IMR-90 (cell line): Measurements from ENCODE around the gene OPRM1.

Source experiments
- CEBPB ChIP-seq: IDR thresholded peaks from 2 replicates; pipeline ENCODE4 v1.6.1; 2012; ENCODE audit warnings: low read depth, low read length, improper control_type of control experiment
- CHD1 ChIP-seq: IDR thresholded peaks from 2 replicates; pipeline ENCODE4 v1.6.1; 2012; ENCODE audit warnings: low read depth, low read length, improper control_type of control experiment
- FOS ChIP-seq: fragments of 150-350 bp; IDR thresholded peaks from 2 replicates; pipeline ENCODE4 v1.6.1; 2016; ENCODE audit warnings: low read depth, low read length
- MAFK ChIP-seq: IDR thresholded peaks from 2 replicates; pipeline ENCODE4 v1.6.1; 2012; ENCODE audit warnings: low read depth, low read length, improper control_type of control experiment
- MAZ ChIP-seq: IDR thresholded peaks from 2 replicates; pipeline ENCODE4 v1.6.1; 2012; ENCODE audit warnings: low read depth, mild to moderate bottlenecking, low read length, improper control_type of control experiment, moderate library complexity, borderline replicate concordance
- MXI1 ChIP-seq: IDR thresholded peaks from 2 replicates; pipeline ENCODE4 v1.6.1; 2012; ENCODE audit warnings: low read depth, mild to moderate bottlenecking, low read length, moderate library complexity, borderline replicate concordance
- POLR2A ChIP-seq: IDR thresholded peaks from 2 replicates; pipeline ENCODE4 v1.6.1; 2012; ENCODE audit warnings: mild to moderate bottlenecking, low read depth, low read length
- RAD21 ChIP-seq: IDR thresholded peaks from 2 replicates; pipeline ENCODE4 v1.6.1; 2012; ENCODE audit warnings: low read length, improper control_type of control experiment
- RCOR1 ChIP-seq: IDR thresholded peaks from 2 replicates; pipeline ENCODE4 v1.6.1; 2012; ENCODE audit warnings: mild to moderate bottlenecking, low read length, improper control_type of control experiment; ENCODE audit not compliant: insufficient replicate concordance
- RFX5 ChIP-seq: IDR thresholded peaks from 2 replicates; pipeline ENCODE4 v1.8.0; 2012; ENCODE audit warnings: low read depth, mild to moderate bottlenecking, low read length, moderate library complexity
- SMC3 ChIP-seq: fragments of 150-350 bp; IDR thresholded peaks from 2 replicates; pipeline ENCODE4 v1.6.1; 2016; ENCODE audit warnings: low read depth, mild to moderate bottlenecking, antibody characterized with exemption, low read length, moderate library complexity
- TF ChIP-seq, protein P1 (sequence below): conservative IDR thresholded peaks from 2 replicates; pipeline ENCODE4 v1.5.1; 2012; ENCODE audit warnings: mild to moderate bottlenecking, low read depth, low read length, improper control_type of control experiment
- TF ChIP-seq, protein P2 (sequence below): fragments of 150-350 bp; IDR thresholded peaks from 2 replicates; pipeline ENCODE4 v1.6.1; 2016; ENCODE audit warnings: low read depth, mild to moderate bottlenecking, low read length, moderate library complexity, borderline replicate concordance
- TF ChIP-seq, protein P3 (sequence below): fragments of 150-350 bp; IDR thresholded peaks from 2 replicates; pipeline ENCODE4 v1.6.1; 2017; ENCODE audit warnings: mild to moderate bottlenecking, antibody characterized with exemption, low read length, low read depth

DNA sequence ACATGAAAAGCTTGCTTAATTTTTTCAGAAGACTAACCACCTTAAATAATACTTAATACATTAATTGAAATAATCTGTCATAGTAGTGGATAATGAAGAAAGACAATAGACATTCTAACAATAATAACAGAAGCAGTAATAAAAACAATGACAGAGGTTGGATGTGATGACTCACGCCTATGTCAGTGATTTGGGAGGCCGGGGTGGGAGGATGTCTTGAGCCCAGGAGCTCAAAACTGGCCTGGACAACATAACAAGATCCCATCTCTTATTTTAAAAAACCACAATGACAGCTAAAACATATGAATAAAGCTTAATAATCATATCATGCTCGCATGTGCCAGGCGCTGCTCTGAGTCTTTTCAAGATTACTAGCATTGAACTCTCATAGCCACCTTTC lies 212.1 kb downstream of the OPRM1 start:
- TF ChIP-seq, protein P1, sequence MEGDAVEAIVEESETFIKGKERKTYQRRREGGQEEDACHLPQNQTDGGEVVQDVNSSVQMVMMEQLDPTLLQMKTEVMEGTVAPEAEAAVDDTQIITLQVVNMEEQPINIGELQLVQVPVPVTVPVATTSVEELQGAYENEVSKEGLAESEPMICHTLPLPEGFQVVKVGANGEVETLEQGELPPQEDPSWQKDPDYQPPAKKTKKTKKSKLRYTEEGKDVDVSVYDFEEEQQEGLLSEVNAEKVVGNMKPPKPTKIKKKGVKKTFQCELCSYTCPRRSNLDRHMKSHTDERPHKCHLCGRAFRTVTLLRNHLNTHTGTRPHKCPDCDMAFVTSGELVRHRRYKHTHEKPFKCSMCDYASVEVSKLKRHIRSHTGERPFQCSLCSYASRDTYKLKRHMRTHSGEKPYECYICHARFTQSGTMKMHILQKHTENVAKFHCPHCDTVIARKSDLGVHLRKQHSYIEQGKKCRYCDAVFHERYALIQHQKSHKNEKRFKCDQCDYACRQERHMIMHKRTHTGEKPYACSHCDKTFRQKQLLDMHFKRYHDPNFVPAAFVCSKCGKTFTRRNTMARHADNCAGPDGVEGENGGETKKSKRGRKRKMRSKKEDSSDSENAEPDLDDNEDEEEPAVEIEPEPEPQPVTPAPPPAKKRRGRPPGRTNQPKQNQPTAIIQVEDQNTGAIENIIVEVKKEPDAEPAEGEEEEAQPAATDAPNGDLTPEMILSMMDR = no peak
- TF ChIP-seq CEBPB = no peak
- no peak for TF ChIP-seq POLR2A
- no peak for TF ChIP-seq FOS
- no peak for TF ChIP-seq MXI1
- no peak for TF ChIP-seq MAFK
- no peak for TF ChIP-seq RAD21
- TF ChIP-seq RFX5 = no peak
- TF ChIP-seq MAZ = no peak
- TF ChIP-seq SMC3 = no peak
- TF ChIP-seq, protein P2, sequence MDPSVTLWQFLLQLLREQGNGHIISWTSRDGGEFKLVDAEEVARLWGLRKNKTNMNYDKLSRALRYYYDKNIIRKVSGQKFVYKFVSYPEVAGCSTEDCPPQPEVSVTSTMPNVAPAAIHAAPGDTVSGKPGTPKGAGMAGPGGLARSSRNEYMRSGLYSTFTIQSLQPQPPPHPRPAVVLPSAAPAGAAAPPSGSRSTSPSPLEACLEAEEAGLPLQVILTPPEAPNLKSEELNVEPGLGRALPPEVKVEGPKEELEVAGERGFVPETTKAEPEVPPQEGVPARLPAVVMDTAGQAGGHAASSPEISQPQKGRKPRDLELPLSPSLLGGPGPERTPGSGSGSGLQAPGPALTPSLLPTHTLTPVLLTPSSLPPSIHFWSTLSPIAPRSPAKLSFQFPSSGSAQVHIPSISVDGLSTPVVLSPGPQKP = no peak
- TF ChIP-seq RCOR1 = no peak
- TF ChIP-seq, protein P3, sequence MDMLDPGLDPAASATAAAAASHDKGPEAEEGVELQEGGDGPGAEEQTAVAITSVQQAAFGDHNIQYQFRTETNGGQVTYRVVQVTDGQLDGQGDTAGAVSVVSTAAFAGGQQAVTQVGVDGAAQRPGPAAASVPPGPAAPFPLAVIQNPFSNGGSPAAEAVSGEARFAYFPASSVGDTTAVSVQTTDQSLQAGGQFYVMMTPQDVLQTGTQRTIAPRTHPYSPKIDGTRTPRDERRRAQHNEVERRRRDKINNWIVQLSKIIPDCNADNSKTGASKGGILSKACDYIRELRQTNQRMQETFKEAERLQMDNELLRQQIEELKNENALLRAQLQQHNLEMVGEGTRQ = no peak
- TF ChIP-seq CHD1 = no peak
